Stimulated activated CD8-positive, alpha-beta memory T cell treated with anti-CD3 and anti-CD28 coated beads, Interleukin-15, amount 100 ng/mL, for 4 hours (primary cell): ENCODE data around the gene UROC1.
A peak's percentile ranks its signal among the peaks of the same experiment; 100 is the strongest.

Experiments used
- DNase-seq, 2 donors: peaks; one replicate each; pipeline ENCODE4 v3.0.0-alpha.2; 2020; ENCODE audit warnings: low read depth in 2 of 2

Gene UROC1

DNA sequence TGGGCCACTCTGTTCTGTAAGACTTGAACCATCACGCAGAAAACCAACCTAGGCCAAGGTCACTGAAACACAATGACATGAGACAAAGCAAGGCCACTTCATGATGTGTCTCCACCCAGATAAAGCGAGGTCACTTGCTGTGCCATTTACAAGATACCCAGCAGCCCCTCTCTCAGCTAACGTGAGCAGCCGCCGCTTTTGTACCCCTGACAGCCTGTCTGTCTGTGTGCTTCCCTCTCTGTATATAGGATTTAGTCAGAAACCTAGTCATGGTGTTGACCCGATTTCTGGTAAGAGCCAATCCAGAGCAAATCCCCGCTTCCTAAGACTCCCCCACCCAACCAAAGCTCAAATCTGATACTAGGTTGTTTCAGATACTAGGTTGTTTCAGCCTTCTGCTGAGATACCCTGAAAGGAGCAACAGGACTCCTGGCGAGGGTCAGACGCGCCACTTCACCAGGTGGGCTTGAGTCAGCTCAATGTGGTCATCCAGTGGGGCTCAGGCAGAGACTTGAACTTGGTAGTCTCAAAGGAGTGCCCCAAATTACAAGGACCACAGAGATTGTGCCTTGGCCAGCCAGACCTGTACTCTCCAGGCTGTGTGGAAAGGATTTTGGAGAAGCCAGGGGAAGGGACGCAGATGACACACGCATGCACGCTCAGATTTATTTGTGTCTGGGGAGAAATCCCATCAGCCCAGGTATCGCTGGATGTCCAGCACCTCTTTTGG is 38.8 kb downstream of the UROC1 start:
- no peak for DNase-seq

DNA sequence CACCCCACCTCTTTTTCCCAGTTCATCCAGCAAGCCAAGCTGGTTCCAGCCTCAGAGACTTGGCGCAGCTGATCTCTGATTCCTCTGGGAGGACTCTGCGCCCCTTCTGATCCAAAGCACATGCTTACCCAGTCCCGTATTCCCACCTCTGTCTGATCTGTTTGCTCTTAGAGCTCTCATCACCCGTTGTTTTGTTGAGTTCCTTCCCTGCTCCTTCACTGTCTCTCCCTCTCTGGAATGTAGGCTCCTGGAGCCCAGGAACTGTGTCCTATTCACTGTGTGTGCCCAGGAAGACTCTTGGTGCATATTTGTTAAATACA is 40.6 kb downstream of the UROC1 start:
- DNase-seq: no peak

DNA sequence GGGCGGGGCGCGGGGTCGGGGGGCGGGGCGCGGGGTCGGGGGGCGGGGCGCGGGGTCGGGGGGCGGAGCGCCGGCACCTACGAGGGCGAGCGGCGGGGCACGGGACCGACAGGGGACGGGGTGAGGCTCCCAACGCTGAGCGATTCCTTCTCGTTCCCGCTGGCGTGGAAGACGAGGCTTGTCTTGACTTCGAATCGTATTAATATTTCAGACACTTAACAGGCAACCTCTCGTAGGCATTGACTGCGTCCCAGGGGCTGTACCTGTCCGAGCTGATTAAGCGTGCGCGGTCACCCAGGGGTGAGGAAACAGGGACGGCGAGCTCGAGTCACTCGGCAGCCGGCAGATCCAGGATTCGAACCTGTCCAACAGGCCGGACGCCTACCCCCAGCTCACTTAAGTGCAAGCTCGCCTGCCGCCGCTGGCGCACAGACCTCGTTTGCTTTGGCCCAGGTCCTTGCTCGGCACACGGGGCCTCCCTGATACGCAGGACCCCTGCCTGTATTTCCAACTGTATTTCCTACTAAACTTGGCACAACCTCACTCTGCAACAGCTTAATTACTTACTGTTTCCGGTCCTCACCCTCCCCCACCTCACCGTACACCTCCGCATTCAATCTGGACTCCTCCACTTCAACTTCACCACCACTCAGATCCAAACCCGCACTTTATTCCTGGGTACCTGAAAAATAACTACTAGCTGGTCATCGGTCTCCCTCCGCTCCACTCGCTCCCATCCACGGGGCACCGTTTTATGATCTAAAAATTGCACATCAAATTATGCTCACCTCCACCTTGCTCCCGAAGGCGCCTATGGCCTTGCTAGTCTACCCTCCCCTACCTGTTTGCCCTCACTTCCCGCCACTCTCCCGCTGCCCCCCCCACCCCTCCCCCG is 41.2 kb downstream of the UROC1 start:
- peak in 1 of 2 donors; percentile 24 for DNase-seq

DNA sequence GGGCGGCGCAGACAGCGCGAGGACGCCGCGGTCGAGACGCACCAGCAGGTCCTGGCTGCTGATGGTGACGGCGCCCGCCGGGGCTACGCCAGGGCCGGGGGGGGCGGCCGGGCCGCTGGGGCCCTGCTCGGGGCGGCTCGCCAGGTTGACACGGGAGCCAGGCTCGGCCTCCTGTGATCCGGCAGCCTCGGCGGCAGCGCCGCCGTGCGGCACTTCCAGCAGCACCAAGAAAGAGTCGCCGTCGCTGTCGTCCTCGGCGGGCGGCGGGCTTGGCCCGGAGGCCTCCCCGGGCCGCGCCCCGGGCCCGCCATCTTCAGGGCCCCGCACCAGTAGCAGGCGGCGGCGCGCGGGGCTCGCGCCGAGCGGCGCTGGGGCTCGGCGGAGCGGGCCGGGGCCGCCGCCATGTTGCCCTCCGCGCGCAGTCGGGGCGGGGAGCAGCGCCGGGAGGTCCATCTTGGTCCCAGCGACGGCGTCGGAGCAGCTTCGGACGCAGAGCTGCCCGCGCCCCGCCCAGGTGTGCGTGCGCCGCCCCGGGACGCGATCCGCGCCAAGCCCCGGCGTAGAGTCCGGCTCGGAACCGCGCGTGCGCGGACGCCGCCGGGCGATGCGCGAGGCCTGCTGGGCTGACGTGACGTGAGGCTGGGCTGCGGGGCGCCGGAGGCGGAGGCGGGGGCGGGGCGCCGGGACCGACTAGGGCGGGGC is 42.0 kb downstream of the UROC1 start, which contains the start of gene ZXDC:
ZXDC (minus strand) TSS at position 479 of the 702 bp plus-strand sequence; CDS start at position 453, 26 bp downstream.
- DNase-seq: peak; percentile 84 to 90

DNA sequence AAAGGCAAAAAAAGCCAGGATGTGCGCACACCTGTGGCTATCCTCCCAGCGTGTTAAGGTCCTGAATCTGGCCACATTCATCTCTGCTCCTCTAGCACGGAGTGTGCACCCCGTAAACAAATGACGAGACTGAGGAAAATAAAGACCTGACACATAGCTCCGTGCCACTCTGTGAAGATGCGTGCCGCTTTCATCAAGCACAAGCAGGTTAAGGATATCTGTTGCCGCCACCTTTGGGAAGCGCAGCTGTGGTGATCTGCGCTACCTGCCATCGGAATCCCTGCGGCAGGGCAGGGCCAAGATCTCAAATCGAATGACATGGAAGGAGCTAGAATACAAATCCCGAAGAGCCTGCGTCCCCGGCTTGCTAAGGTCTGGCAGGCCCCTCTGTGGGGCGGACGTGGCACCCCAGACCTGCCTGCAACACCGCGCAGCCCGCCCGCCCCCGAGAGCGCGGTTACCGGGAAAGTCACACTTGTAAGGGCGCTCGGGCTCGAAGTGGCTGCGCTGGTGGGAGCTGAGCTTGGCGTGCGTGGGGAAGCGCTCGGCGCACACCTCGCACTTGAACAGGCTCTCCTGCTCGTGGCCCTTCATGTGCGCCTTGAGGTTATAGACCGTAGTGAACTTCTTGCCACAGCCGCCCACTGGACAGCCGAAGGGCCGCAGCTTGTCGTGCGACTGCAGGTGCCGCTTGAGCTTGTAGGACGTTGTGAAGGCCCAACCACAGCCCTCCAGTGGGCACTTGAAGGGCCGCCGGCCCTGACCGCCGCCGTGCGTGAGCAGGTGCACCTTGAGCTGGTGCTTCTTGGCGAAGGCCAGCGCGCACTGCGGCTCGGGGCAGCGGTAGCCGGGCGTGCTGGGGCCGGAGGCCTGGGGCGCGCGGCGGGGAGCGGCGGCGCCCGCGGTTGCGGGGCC is 42.8 kb downstream of the UROC1 start:
- peak in 1 of 2 donors; percentile 11 for DNase-seq

DNA sequence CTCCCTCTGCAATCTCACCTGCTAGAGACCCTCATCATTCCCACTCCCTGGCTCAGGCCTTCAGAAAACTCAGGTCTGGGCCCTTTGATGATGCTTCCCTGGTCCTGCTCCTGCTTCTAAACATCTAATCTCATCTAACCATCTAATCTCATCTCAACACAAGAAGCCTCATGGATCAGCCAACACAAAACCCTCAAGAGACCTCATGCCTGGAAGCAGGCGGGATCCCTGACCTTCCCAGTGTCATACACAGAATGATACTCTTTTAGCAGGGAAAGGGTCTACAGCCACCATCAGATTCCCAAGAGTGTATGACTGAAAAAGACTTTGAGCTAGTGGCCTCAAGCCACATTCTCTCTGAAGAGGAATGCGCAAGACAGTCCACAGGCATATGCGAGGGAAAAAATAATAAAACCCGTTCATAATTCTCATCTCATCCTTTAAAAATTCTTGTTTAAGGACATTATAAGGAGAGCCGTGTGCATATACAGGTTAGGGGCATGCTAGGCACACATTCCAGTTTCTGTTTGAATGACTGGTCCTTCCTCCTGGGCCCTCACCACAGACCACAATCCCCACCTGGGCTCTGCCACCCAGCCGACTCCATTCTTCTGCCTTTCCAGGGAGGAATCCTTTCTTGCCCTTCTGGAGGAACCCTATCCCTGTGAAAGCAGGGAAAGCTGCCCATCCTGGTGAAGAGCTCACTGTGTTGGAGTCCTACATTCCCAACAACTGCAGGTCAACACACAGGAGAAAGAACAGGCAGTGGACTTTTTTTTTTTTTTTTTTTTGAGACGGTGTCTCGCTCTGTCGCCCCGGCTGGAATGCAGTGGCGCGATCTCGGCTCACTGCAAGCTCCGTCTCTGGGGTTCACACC is 44.0 kb downstream of the UROC1 start:
- DNase-seq: no peak

DNA sequence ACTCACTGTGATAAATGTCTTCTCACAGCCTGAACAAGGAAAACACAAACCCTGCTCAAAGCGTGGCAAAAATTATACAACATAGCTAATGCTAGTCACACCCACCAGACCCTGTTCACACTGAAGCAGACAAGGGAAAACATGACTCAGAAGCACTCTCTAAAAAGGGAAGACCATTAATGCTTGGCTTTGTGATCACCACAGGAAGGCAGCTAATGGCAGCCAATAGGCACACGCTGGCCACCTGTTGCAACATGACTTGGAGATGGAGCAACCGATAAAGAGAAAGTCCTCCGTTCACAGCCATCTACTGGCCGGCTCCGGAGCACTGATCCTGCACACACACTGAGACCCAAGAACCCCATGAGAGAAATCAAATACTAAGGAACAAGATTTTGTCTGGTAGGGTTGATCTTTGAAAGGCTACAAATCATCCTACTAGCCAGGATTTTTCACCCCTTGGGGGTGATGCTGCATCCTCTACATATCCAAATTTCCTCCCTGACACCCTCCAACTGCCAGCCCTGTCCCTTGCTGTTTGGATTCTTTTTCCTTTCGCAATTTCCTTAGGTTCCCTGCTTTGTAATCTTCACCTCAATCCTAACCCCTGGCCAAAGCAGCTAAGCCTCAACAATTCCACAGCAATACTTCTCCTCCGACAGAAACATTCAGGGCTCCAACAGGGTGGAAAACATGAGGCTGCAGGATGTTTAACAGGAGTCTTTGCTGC is 45.1 kb downstream of the UROC1 start:
- no peak for DNase-seq

DNA sequence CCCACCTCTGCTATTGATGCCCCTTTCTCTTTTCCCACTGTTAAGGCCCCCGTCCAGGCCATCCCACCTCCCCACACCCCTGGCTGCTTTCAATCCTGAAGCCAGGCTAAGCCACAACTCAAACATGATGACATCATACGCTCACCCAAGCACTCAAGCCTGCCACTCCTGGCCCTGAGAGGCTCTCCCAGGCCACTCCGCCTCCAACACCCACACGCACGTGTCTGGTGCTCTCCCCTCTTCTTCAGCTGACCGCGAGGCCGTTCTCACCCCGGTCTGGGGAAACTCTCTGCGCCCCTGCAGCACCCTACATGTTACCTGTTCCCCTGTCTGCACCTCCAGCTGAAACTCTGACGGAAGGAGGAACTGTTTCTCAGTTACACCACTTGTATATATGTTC is 48.1 kb downstream of the UROC1 start:
- DNase-seq: no peak

DNA sequence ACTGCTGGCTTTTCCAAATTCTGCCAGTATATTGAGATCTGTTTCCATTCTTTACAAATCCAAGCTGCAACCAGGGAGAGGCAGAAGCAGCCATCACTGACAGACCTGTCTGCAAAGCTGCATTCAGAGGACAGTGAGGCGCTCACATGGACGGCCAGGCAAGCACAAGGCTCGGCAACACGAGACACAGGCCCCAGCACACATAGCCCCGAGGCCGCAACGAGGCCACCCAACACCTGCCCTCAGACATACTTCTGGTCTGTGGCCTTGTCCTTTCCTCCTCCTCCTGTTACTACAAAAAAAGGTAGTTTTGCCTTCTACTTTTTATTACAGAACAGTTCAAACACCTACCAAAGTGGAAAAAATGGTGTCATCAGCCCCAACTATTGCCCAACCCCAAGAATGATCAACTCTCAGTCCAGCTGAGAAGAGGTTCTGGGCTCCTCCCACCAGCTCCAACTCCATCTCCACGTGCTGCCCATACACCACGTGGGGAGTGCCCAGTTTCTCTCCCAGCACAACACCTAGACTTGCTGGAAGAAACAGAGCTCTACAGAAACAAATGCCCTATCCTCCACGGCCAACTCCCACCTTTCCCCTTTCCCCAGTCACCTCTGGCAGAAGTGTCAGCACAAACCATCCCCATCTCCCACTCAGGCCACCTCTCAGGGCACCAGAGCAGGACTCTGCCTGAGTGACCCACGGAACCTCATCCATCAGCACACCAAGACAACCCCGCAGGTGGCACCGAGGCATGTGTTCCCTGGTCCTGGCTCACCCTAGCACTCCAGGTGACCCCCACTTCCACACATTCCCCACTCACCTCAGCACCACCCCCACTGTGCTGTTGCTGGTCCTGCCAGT is 49.3 kb downstream of the UROC1 start:
- no peak for DNase-seq

DNA sequence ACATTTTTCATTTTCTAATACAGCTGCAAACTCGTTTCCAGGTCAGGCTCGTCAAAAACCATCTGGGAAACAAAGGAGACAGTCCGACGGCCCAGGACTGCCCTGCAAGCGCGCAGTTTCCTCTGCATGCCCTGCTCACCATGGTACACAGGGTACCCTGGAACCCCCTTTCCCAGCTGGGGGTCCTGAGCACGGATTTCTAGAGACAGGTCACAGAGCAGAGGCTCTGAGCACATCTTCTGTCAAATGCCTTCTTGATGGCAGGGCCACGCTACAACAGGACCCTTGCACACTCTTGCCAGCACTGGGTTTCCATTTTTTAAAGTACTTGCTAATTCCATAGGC is 50.0 kb downstream of the UROC1 start:
- no peak for DNase-seq

DNA sequence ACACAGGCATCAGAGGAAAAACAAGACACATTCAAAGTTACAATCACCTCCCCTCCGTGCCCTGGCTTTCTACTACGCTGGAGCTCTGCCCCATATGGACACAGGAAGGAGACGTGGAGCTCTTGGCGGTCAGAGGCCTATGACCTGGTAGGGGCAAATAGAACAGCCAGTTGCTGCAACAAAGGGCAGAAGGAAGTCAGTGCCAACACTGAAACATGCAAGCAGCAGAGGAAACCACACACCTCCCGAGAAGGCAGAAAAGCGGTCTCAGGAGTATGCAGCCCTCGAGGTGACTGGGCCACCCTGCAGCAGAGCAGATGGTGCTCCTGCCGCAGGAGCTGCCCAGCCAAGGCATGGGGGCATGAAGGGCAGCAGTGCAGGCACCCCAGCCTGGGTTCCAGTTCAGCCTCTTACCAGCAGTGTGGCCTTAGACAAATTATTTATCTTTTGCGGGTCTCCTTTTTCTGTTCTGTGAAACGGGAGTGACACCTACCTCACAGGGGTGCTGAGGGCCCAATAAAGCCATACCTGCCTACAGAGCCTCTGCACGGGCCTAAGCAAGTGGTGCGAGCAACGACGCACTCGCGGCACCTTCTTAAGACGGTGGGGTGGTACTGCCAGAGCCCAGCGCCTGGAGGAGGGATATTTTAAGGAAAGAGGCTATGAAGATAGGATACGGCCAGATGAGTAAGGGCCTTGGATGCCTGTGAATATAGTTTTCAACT is 50.5 kb downstream of the UROC1 start:
- DNase-seq: no peak

DNA sequence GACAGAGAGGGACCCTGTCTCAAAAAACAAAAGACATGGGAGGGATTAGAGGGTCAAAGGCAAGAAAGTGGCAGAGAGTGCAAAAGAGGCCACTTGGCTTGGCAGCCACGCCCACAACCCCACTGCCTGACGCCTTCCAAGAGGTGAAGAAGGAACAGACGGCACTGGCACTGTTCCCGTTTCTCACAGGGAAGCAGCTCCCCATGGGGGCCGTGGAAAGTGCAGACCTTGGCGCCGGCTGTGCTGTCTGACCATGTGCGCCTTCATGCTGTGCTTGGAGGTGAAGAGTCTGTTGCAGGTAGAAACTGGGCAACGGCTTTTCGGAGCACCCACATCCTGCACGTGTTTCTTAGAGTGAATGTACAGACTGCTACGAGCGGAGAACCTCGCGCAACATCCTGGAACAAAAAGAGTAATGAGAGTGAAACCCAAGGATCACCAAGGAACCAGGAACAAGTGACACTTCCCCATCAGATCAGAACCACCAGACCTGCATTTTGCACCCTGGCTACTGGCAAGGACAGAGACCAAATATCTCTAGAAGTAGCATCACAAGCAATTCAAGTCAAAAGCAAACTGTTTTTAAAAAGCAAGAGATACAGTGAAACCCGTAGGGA is 51.5 kb downstream of the UROC1 start:
- DNase-seq: no peak

DNA sequence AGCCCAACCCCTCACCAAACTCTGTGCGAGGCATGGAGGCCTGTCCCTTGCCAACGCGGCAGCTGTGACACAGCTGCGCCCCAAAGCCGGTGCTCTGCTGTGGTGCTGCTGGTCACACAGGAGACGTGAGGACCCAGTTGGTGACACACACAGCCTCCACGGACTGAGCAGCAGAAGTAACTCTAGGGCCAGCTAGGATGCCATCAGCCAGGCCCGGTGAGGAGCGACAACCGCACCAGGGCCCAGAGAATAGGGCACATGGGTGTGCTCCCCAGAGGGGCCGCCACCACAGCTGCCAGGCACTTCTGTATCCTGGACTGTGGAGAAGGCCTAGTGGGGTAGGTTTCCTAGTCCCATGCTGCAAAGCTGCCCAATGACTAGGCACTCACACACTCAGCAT is 52.6 kb downstream of the UROC1 start:
- no peak for DNase-seq

DNA sequence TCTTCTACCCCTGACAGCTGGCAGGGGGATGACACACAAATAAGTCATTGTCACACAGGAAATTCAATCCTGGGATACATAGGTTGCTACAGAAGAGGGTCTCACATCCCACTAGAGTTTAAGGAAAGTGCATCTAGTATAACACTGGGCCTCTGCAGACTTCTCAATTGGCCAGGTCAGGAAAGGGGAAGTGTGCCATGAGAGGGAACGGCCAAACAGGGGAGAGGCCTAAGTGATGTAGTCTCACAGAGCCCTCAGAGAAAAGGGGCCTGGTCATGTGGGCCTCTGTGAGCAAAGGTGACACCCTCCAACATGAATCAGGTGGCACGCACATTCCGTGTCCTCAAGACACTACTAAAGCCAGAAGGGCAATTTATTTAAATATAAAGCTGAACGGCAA is 53.1 kb downstream of the UROC1 start:
- DNase-seq: no peak

DNA sequence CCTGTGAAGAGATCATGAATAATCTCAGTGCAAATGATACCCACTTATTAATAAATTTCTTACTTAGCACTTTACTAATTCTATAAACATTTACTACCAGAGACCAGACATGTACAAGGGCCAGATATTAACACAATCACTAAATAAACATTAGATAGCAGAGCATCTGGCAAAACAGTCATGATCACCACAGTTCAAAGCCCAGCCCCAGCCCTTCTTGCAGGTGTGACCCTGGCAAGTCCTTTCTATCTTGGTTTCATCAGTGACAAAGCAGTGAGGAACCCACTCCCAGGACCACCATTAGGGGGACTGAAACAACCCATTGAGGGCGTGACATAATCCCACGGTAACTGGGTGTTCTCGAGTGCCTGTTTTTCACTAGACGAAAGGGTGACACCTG is 53.5 kb downstream of the UROC1 start:
- no peak for DNase-seq

DNA sequence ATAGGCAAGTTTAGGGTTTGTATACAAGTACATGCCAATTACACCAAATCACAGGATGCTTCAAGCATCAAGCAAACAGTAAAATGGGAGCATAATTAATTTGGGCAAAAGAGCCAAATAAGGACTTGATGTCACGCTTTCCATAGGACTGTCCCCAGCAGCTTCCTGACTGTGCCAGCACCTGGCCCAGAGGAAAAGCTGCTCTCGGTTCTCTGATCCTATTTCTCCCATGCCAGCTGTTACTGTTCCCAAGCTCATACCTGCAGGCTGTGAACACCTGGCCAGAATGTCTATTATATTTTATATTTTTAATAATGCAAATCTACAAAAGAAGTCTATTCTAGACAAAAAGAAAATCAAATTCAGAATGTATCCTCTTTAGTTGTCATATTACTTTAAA is 54.1 kb downstream of the UROC1 start:
- no peak for DNase-seq

DNA sequence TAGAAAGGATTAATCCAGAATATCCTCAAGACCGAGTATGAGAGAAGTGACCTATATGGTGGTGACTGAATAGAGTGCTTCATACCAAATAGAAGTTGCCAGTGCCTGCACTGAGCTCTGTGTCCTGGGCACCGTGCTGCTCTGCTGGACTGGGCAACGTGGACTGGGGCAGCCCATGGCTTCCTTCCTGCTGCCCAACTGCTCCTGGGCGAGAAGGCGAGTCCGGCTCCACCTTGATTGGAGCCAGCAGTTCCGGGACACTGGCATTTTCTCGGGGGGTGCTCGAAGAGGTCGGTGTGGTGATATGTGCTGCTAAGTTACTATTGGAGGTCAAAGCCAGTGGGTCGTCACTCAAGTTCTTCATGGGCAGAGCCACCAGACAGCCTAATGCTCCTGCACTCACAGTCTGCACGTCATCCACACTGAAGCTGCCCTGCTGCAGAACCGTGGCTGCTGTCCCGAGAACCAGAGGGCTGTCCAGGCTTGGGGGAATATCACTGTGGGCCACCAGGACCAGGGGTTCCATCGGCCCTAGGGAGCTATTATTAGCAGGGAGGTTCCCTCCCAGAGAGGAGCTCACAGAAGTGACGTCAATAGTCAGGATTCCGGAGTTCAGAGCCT is 56.0 kb downstream of the UROC1 start:
- no peak for DNase-seq
